ENCODE measurements around the gene KCNJ12. TPM values are rescaled to one million over a fixed set of nuclear protein-coding genes. Genes with fewer than 3 reads are reported as not detected.

The KCNJ12 gene
- polyA plus RNA-seq, 3 donors, result not detected

DNA sequence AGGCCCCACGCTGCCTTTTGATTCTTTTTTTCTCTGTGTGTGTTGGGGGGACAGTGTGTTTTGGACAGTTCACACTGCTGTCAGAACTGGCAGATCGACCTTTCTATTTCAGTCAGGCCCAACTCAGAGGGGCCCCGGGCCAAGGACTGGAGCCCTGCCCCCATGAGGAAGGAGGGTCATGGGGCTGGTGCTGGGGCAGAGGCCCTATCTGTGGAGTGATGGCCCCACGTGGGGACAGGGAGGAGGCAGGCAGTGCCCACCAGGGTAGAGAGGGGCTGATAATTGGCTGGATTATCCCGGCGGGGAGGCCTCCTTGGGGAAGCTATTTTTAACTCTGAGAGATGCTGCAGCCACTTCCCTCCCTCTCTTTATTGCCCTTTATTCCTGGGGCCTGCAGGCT lies 5.7 kb upstream of the KCNJ12 start:
- WGBS (ENCODE audit: insufficient coverage), result 41% methylated on average over 3 of the region's 6 CpGs
- Mint-ChIP-seq H3K27ac (no peak overlapping the region), H3K27me3 (ENCODE audit: low read depth in 3 of 3) (peaks cover 11 to 16% (median 14%) of the 10 kb centered on the region in 3 donors), H3K9me3 (peaks cover 0 to 5% (median 0%) of the 10 kb centered on the region in 7 donors), H3K4me3 (no peak overlapping the region), H3K36me3 (no peaks in the 10 kb centered on the region), H3K4me1 (peaks cover 5% of the 10 kb centered on the region)
- no peak overlapping the region for H3K4me3 ChIP-seq (replicated peaks in 1 of 3; ENCODE audit: low read depth in 2 of 3, low read length in 3 of 3)
- H3K27me3 ChIP-seq (ENCODE audit: control insufficient read depth in 2 of 2, insufficient read depth in 2 of 2, low read length in 2 of 2), result peaks cover 3 to 9% of the 10 kb centered on the region in 2 donors
- no peaks in the 10 kb centered on the region for H3K79me2 ChIP-seq (ENCODE audit: insufficient read depth, low read length)
- H3K27ac ChIP-seq (ENCODE audit: low read depth in 1 of 2, low read length in 2 of 2), result no peak overlapping the region
- H3K9ac ChIP-seq (ENCODE audit: insufficient read depth, low read length, poor library complexity, severe bottlenecking), result no peak overlapping the region
- TF ChIP-seq, protein P1, sequence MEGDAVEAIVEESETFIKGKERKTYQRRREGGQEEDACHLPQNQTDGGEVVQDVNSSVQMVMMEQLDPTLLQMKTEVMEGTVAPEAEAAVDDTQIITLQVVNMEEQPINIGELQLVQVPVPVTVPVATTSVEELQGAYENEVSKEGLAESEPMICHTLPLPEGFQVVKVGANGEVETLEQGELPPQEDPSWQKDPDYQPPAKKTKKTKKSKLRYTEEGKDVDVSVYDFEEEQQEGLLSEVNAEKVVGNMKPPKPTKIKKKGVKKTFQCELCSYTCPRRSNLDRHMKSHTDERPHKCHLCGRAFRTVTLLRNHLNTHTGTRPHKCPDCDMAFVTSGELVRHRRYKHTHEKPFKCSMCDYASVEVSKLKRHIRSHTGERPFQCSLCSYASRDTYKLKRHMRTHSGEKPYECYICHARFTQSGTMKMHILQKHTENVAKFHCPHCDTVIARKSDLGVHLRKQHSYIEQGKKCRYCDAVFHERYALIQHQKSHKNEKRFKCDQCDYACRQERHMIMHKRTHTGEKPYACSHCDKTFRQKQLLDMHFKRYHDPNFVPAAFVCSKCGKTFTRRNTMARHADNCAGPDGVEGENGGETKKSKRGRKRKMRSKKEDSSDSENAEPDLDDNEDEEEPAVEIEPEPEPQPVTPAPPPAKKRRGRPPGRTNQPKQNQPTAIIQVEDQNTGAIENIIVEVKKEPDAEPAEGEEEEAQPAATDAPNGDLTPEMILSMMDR (IDR thresholded peaks at IDR 0.05), result no peak
- H3K4me1 ChIP-seq (ENCODE audit: control insufficient read depth in 1 of 2, insufficient read depth in 2 of 2, low read length in 2 of 2), result no peaks in the 10 kb centered on the region
- intact Hi-C loops (cut with micrococcal nuclease), result no loop called here
- no peak overlapping the region for H2AFZ ChIP-seq (ENCODE audit: insufficient read depth, low read depth, low read length, poor library complexity, severe bottlenecking)
- no peaks in the 10 kb centered on the region for H3K9me3 ChIP-seq (replicated peaks in 1 of 2; ENCODE audit: control insufficient read depth in 1 of 2, insufficient read depth in 1 of 2, low read length in 2 of 2)
- no peaks in the 10 kb centered on the region for H4K20me1 ChIP-seq (ENCODE audit: insufficient read depth, low read length)
- DNase-seq, result no peak
- H3K4me2 ChIP-seq (replicated peaks; ENCODE audit: extremely low read depth, low read length, poor library complexity, severe bottlenecking), result no peak overlapping the region
- H3K36me3 ChIP-seq (replicated peaks in 1 of 2; ENCODE audit: control insufficient read depth in 1 of 2, insufficient read depth in 2 of 2, low read length in 2 of 2), result no peaks in the 10 kb centered on the region

DNA sequence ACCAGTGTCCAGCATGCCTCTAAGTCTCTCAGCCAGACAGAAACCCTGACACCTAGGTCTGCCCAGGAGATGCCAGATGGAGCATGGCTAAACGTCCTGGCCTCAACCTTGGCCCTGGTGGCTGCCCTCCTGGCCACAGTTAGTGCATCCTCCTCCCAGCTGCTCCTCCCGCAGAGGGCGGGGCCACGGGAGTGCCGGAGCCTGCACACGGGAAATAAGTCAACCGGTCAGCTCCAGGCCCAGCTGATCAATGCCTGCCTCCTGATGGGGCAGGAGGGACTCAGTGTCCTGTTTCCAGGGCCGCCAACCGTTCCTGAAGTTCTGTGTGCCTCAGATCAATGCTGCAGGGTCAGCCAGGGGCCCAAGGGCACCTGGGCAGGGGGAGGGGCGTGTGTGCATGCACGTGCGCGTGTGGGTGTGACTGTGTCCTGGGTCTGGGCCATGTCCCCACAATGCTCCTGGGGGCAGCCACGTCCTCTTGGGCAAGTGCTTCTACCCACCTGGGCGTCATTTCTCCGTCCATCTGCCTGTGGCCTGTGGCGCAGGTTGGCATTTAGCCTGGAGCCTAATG lies 4.6 kb upstream of the KCNJ12 start:
- H3K9me3 Mint-ChIP-seq, result peaks cover 0 to 6% (median 0%) of the 10 kb centered on the region in 7 donors
- peaks cover 20 to 24% (median 22%) of the 10 kb centered on the region in 3 donors for H3K27me3 Mint-ChIP-seq (ENCODE audit: low read depth in 3 of 3)
- H3K27me3 ChIP-seq (ENCODE audit: control insufficient read depth in 2 of 2, insufficient read depth in 2 of 2, low read length in 2 of 2), result peaks cover 6 to 15% of the 10 kb centered on the region in 2 donors
- no peak overlapping the region for H3K4me3 Mint-ChIP-seq
- intact Hi-C loops (cut with micrococcal nuclease), result no loop called here
- no peaks in the 10 kb centered on the region for H3K9me3 ChIP-seq (replicated peaks in 1 of 2; ENCODE audit: control insufficient read depth in 1 of 2, insufficient read depth in 1 of 2, low read length in 2 of 2)
- H3K79me2 ChIP-seq (ENCODE audit: insufficient read depth, low read length), result no peaks in the 10 kb centered on the region
- H3K27ac Mint-ChIP-seq, result no peak overlapping the region
- H2AFZ ChIP-seq (ENCODE audit: insufficient read depth, low read depth, low read length, poor library complexity, severe bottlenecking), result no peak overlapping the region
- no peaks in the 10 kb centered on the region for H3K36me3 ChIP-seq (replicated peaks in 1 of 2; ENCODE audit: control insufficient read depth in 1 of 2, insufficient read depth in 2 of 2, low read length in 2 of 2)
- DNase-seq, result no peak
- H3K4me3 ChIP-seq (replicated peaks in 1 of 3; ENCODE audit: low read depth in 2 of 3, low read length in 3 of 3), result no peak overlapping the region
- no peak overlapping the region for H3K27ac ChIP-seq (ENCODE audit: low read depth in 1 of 2, low read length in 2 of 2)
- no peaks in the 10 kb centered on the region for H3K36me3 Mint-ChIP-seq
- no peak overlapping the region for H3K4me2 ChIP-seq (replicated peaks; ENCODE audit: extremely low read depth, low read length, poor library complexity, severe bottlenecking)
- H3K4me1 ChIP-seq (ENCODE audit: control insufficient read depth in 1 of 2, insufficient read depth in 2 of 2, low read length in 2 of 2), result peaks cover 0 to 3% of the 10 kb centered on the region in 2 donors
- H3K9ac ChIP-seq (ENCODE audit: insufficient read depth, low read length, poor library complexity, severe bottlenecking), result no peak overlapping the region
- peaks cover 5% of the 10 kb centered on the region for H3K4me1 Mint-ChIP-seq
- H4K20me1 ChIP-seq (ENCODE audit: insufficient read depth, low read length), result no peaks in the 10 kb centered on the region
- WGBS (ENCODE audit: insufficient coverage), result 98% methylated on average over 16 of the region's 17 CpGs
- TF ChIP-seq, protein P1 (IDR thresholded peaks at IDR 0.05), result no peak

Data from CD14-positive monocyte (primary cell).